GM21381 (cell line): ENCODE data around the gene SPG21.

Experiments
- ATAC-seq: cut with Tn5 transposase; IDR thresholded peaks from one replicate; pipeline ENCODE4 v1.9.1; 2021; ENCODE audit warnings: mild to moderate bottlenecking, moderate library complexity; ENCODE audit not compliant: unreplicated experiment

SPG21 gene

GRCh38 chr15:64943512-64944225 lies 46.0 kb downstream of the SPG21 start:
- ATAC-seq = no peak

GRCh38 chr15:64942356-64942755 lies 47.4 kb downstream of the SPG21 start:
- no peak for ATAC-seq

- no peak for ATAC-seq
These were observed 51.5 kb downstream of the SPG21 start for GRCh38 chr15:64938192-64938591.

GRCh38 chr15:64934023-64934422 lies 55.7 kb downstream of the SPG21 start:
- ATAC-seq = no peak

- no peak for ATAC-seq
These were observed 58.3 kb downstream of the SPG21 start for GRCh38 chr15:64931381-64931780.

- ATAC-seq = no peak
These were observed 58.8 kb downstream of the SPG21 start for GRCh38 chr15:64930778-64931371.

- peak; percentile 86 for ATAC-seq
These were observed 59.6 kb downstream of the SPG21 start for GRCh38 chr15:64930019-64930652.

GRCh38 chr15:64928626-64929220 lies 61.0 kb downstream of the SPG21 start:
- no peak for ATAC-seq

GRCh38 chr15:64926661-64927060 lies 63.1 kb downstream of the SPG21 start:
- no peak for ATAC-seq

- no peak for ATAC-seq
These were observed 64.1 kb downstream of the SPG21 start for GRCh38 chr15:64925335-64926330.

- no peak for ATAC-seq
These were observed 66.2 kb downstream of the SPG21 start for GRCh38 chr15:64923546-64923945.

GRCh38 chr15:64921711-64922110 lies 68.0 kb downstream of the SPG21 start:
- no peak for ATAC-seq

GRCh38 chr15:64919721-64920120 lies 70.0 kb downstream of the SPG21 start:
- ATAC-seq = no peak

- ATAC-seq = no peak
These were observed 72.5 kb downstream of the SPG21 start for GRCh38 chr15:64917211-64917610.

- no peak for ATAC-seq
These were observed 73.3 kb downstream of the SPG21 start for GRCh38 chr15:64916365-64916764.

GRCh38 chr15:64915518-64916227 lies 74.0 kb downstream of the SPG21 start:
- ATAC-seq = no peak
